CD4-positive, alpha-beta T cell (primary cell): Measurements from ENCODE around the gene ARMCX4. TPM values are rescaled to one million over a fixed set of nuclear protein-coding genes. Genes with fewer than 3 reads are reported as not detected.

Experiments
- ATAC-seq: fragments of 200-7000 bp; cut with Tn5 transposase; one replicate; pipeline ENCODE4 v1.10.0; 2022; ENCODE audit warnings: mild to moderate bottlenecking; ENCODE audit not compliant: poor library complexity
- CTCF ChIA-PET: fragments of 350-600 bp; sonication (Branson Sonifier 250); formaldehyde crosslinking; loops from one replicate; lab custom pipeline; 2021; ENCODE audit warnings: antibody characterized with exemption, inconsistent platforms; lab: Charles Lee
- POLR2A ChIA-PET: fragments of 350-600 bp; sonication (Branson Sonifier 250); formaldehyde crosslinking; loops from one replicate; lab custom pipeline; 2021; ENCODE audit warnings: antibody characterized with exemption, inconsistent platforms; lab: Charles Lee
- DNase-seq, 14 experiments: peaks; one replicate each; pipeline ENCODE4 v3.0.0-alpha.2; 2013 to 2020; ENCODE audit warnings: mixed read lengths in 2 of 14
- H3K27ac ChIP-seq, 2 donors: one replicate each; pipeline versions ENCODE4 v1.5.1 to v1.7.0; 2013; ENCODE audit warnings: low read length in 2 of 2, low read depth in 1 of 2, mild to moderate bottlenecking in 1 of 2
- H3K27me3 ChIP-seq, 2 experiments: 1 replicate in 1 of 2; 2 replicates in 1 of 2; pipeline versions ENCODE4 v1.6.1 to v1.7.0; 2013; ENCODE audit warnings: low read length in 2 of 2, control low read depth in 1 of 2, mild to moderate bottlenecking in 1 of 2, moderate library complexity in 1 of 2; ENCODE audit not compliant: insufficient read depth in 2 of 2, control insufficient read depth in 1 of 2
- H3K36me3 ChIP-seq: one replicate; pipeline ENCODE4 v1.6.1; 2013; ENCODE audit warnings: low read length, control low read depth; ENCODE audit not compliant: insufficient read depth
- H3K4me1 ChIP-seq: one replicate; pipeline ENCODE4 v1.6.1; 2013; ENCODE audit warnings: low read length, control low read depth; ENCODE audit not compliant: insufficient read depth
- H3K4me3 ChIP-seq: one replicate; pipeline ENCODE4 v1.5.1; 2013; ENCODE audit warnings: mild to moderate bottlenecking, low read length, moderate library complexity
- H3K9me3 ChIP-seq, 2 experiments: 1 replicate in 1 of 2; 2 replicates in 1 of 2; pipeline versions ENCODE4 v1.6.1 to v1.7.0; 2013; ENCODE audit warnings: low read length in 2 of 2, mild to moderate bottlenecking in 2 of 2, control low read depth in 1 of 2, moderate library complexity in 1 of 2; ENCODE audit not compliant: control insufficient read depth in 1 of 2, insufficient read depth in 1 of 2
- H3K27ac Mint-ChIP-seq: one replicate; pipeline ENCODE4 v1.8.0; 2020; ENCODE audit warnings: mixed read lengths
- H3K27me3 Mint-ChIP-seq: one replicate; pipeline ENCODE4 v1.8.0; 2021; ENCODE audit warnings: mixed read lengths
- H3K36me3 Mint-ChIP-seq: one replicate; pipeline ENCODE4 v1.8.0; 2021; ENCODE audit warnings: low read depth, mixed read lengths
- H3K4me1 Mint-ChIP-seq: one replicate; pipeline ENCODE4 v1.8.0; 2021; ENCODE audit warnings: low read depth, mixed read lengths
- H3K4me3 Mint-ChIP-seq: one replicate; pipeline ENCODE4 v1.8.0; 2020; ENCODE audit warnings: mild to moderate bottlenecking, mixed read lengths
- H3K9me3 Mint-ChIP-seq: one replicate; pipeline ENCODE4 v1.8.0; 2020; ENCODE audit warnings: mixed read lengths
- intact Hi-C, 2 experiments: fragments of 100-400 bp; cut with DNase I in 1 of 2; cut with micrococcal nuclease in 1 of 2; formaldehyde crosslinking; loops; one replicate each; pipeline versions ENCODE4 v1.15.1 to v1.9.0; 2023 to 2025; cut with DNase I, micrococcal nuclease
- total RNA-seq, 174 experiments: library from RNA in 2 of 174; stranded (reverse) in 2 of 174; gene quantifications; one replicate each; pipeline ENCODE4 v1.2.3 and lab custom pipeline; 2021 to 2026
- TF ChIP-seq, protein P1 (sequence below): fragments of 200-600 bp; IDR thresholded peaks from one replicate; pipeline ENCODE4 v1.8.0; 2022; ENCODE audit warnings: antibody characterized with exemption, mild to moderate bottlenecking

ARMCX4 gene
- total RNA-seq, 2 experiments from 2014 or later: 17.9 to 20.5 TPM

DNA sequence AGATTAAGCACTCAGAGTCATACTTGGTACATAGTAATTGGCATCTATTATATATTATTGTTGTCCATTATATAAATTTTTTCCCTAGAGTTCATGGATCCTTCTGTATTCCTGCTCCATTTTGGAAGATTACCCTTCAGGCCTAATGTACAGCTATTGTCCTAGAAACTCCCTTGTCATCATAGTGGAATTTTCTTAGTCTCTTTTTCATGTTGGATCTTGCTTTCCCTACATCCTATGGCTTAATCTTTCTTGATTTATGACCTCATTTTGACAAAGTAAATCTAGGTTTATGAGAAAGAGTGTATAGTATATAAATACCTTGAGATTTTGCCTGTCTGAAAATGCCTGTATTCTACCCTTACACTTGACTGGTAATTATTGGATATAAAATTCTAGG, 22.1 kb downstream of the ARMCX4 start:
- no peaks in the 10 kb centered on the region for H3K9me3 ChIP-seq
- ATAC-seq (no peak), DNase-seq (no peak)
- no peak overlapping the region for H3K4me3 ChIP-seq
- ChIA-PET CTCF (interaction anchor here (0.6 kb wide), 1 partner anchor 458 kb away, joined by 5 read pairs; no protein-coding TSS in a partner anchor), POLR2A (no interaction called here)
- intact Hi-C loops: loop anchor here in 1 of 2 experiments (10.0 kb wide), 1 partner anchor 57 kb away; no protein-coding TSS in a partner anchor
- Mint-ChIP-seq H3K9me3 (no peaks in the 10 kb centered on the region), H3K36me3 (peaks cover 15% of the 10 kb centered on the region), H3K27ac (no peak overlapping the region), H3K27me3 (no peaks in the 10 kb centered on the region), H3K4me1 (no peaks in the 10 kb centered on the region), H3K4me3 (no peak overlapping the region)
- no peaks in the 10 kb centered on the region for H3K27me3 ChIP-seq
- TF ChIP-seq, protein P1, sequence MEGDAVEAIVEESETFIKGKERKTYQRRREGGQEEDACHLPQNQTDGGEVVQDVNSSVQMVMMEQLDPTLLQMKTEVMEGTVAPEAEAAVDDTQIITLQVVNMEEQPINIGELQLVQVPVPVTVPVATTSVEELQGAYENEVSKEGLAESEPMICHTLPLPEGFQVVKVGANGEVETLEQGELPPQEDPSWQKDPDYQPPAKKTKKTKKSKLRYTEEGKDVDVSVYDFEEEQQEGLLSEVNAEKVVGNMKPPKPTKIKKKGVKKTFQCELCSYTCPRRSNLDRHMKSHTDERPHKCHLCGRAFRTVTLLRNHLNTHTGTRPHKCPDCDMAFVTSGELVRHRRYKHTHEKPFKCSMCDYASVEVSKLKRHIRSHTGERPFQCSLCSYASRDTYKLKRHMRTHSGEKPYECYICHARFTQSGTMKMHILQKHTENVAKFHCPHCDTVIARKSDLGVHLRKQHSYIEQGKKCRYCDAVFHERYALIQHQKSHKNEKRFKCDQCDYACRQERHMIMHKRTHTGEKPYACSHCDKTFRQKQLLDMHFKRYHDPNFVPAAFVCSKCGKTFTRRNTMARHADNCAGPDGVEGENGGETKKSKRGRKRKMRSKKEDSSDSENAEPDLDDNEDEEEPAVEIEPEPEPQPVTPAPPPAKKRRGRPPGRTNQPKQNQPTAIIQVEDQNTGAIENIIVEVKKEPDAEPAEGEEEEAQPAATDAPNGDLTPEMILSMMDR: no peak
- H3K36me3 ChIP-seq: no peaks in the 10 kb centered on the region
- H3K4me1 ChIP-seq: no peaks in the 10 kb centered on the region
- H3K27ac ChIP-seq: no peak overlapping the region

DNA sequence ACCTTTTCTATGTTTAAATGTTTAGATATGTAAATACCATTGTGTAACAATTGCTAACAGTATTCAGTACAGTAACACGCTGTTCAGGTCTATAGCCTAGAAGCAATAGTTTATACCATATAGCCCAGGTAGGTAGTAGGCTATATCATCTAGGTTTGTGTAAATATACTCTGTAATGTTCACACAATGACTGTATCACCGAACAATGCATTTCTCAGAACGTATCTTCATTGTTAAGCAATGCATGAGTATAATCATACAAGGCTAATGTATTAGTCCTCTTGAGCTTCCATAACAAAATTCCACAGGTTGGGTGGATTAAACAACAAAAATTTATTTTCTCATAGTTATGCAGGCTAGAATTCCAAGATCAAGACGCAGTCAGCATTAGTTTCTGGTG, 22.7 kb downstream of the ARMCX4 start:
- CTCF ChIA-PET: interaction anchor here (0.6 kb wide), 1 partner anchor 459 kb away, joined by 5 read pairs; no protein-coding TSS in a partner anchor
- H3K9me3 ChIP-seq: no peaks in the 10 kb centered on the region
- Mint-ChIP-seq H3K27ac (no peak overlapping the region), H3K27me3 (no peaks in the 10 kb centered on the region), H3K9me3 (no peaks in the 10 kb centered on the region), H3K4me1 (no peaks in the 10 kb centered on the region), H3K36me3 (peaks cover 14% of the 10 kb centered on the region), H3K4me3 (no peak overlapping the region)
- ATAC-seq (no peak), DNase-seq (no peak)
- no peaks in the 10 kb centered on the region for H3K4me1 ChIP-seq
- H3K4me3 ChIP-seq: no peak overlapping the region
- H3K27me3 ChIP-seq: no peaks in the 10 kb centered on the region
- intact Hi-C loops: loop anchor here in 1 of 2 experiments (10.0 kb wide), 1 partner anchor 57 kb away; no protein-coding TSS in a partner anchor
- POLR2A ChIA-PET: no interaction called here
- no peaks in the 10 kb centered on the region for H3K36me3 ChIP-seq
- TF ChIP-seq, protein P1: no peak
- no peak overlapping the region for H3K27ac ChIP-seq

DNA sequence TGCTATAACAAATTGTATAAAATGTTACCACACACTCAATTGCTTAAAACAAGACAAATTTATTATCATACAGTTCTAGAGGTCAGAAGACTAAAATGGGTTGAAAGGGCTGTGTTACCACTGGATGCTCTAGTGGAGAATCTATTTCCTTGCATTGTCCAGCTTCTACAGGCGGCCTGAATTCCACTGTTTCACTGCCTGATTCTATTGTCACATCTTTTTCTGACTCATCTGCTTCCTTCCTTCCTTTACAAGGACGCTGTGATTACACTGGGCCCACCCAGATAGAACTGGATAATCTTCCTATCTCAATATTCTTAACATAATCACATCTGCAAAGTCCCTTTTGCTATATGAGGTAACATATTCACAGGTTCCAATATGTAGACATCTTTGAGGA, 45.7 kb downstream of the ARMCX4 start:
- ChIA-PET POLR2A (no interaction called here), CTCF (no interaction called here)
- H3K4me1 Mint-ChIP-seq: no peaks in the 10 kb centered on the region
- no peaks in the 10 kb centered on the region for H3K9me3 ChIP-seq
- H3K27ac Mint-ChIP-seq: no peak overlapping the region
- H3K4me3 Mint-ChIP-seq: no peak overlapping the region
- H3K9me3 Mint-ChIP-seq: no peaks in the 10 kb centered on the region
- H3K27ac ChIP-seq: no peak overlapping the region
- H3K4me3 ChIP-seq: no peak overlapping the region
- intact Hi-C loops: no loop called here
- no peaks in the 10 kb centered on the region for H3K27me3 ChIP-seq
- no peaks in the 10 kb centered on the region for H3K27me3 Mint-ChIP-seq
- H3K36me3 Mint-ChIP-seq: peaks cover 14% of the 10 kb centered on the region
- H3K4me1 ChIP-seq: no peaks in the 10 kb centered on the region
- no peaks in the 10 kb centered on the region for H3K36me3 ChIP-seq
- TF ChIP-seq, protein P1: no peak
- ATAC-seq (no peak), DNase-seq (no peak)

Other genes with a start within 250 kb of the ARMCX4 start
- not detected for gene TAF7L, start 194.1 kb upstream of the ARMCX4 start, total RNA-seq
- gene TIMM8A, start 136.7 kb upstream of the ARMCX4 start, total RNA-seq: 1 to 10 TPM; 5.0 to 6.4 TPM
- under 1 TPM; 0.42 to 0.49 TPM for gene BTK, start 99.3 kb upstream of the ARMCX4 start, total RNA-seq
- 100 to 1,000 TPM; 417 to 536 TPM for gene RPL36A, start 94.4 kb upstream of the ARMCX4 start, total RNA-seq
- 10 to 100 TPM; 26.6 to 26.8 TPM for gene GLA, start 77.5 kb upstream of the ARMCX4 start, total RNA-seq
- 10 to 100 TPM; 50.9 to 51.4 TPM for gene HNRNPH2, start 77.2 kb upstream of the ARMCX4 start, total RNA-seq
- gene ARMCX1, start 65.1 kb downstream of the ARMCX4 start, total RNA-seq: under 1 TPM; 0.61 to 0.66 TPM
- 10 to 100 TPM; 35.0 to 39.5 TPM for gene ARMCX6, start 132.5 kb downstream of the ARMCX4 start, total RNA-seq
- 10 to 100 TPM; 38.7 to 44.6 TPM for gene ARMCX3, start 137.7 kb downstream of the ARMCX4 start, total RNA-seq
- gene ARMCX2, start 174.4 kb downstream of the ARMCX4 start, total RNA-seq: 1 to 10 TPM; 3.5 to 3.6 TPM